HS-27A (cell line): ENCODE measurements around the gene PCGF5.
"Not testable (repeated sequence)": the region's sequence is repeated elsewhere in the genome, so short reads cannot be mapped to it uniquely, and the experiment has no call there.

Source experiments
- DNase-seq: peaks from one replicate; pipeline ENCODE4 v3.0.0-alpha.2; 2012; ENCODE audit warnings: low read depth, missing footprints

PCGF5 gene

DNA sequence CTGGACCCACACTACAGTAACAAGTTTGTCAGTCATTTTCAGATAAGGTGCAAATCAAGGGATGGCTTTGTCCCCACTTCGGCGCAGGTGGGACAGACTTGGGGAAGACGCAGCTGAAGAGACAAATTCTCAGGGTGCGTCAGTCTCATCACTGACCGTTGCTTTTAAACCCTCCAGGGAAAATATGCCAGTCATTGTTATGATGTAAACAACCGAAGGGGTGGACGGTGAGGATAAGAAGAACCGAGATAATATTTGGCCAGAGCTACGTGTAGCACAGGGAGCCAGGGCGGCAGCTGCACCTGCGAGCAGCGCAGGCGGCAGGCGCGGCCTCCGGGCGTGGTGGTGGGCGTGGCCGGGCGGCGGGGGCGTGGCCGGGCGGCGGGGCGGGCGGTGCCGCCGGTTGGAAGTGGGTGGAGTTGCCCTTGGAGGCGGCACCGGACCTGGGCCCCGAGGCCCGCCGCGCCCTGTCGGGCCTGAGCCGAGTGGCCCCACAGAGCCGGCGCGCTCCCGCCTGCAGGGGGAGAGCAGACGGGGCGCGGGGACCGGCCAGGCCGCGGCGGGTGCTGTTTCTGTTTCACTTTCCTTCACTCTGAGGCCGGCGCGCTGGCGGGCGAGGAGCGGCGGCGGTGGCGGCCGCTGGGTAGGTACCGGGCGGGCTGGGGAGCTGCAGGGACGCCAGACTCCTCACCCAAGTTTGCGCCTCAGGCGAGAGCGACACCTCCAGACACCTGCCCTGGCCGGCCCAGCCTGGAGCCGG lies at the start of gene PCGF5:
TSS of gene PCGF5 (plus strand) at position 470 of the 760 bp plus-strand sequence. CDS start 2,209 bp downstream, outside the sequence.
- DNase-seq = peak; percentile 17

DNA sequence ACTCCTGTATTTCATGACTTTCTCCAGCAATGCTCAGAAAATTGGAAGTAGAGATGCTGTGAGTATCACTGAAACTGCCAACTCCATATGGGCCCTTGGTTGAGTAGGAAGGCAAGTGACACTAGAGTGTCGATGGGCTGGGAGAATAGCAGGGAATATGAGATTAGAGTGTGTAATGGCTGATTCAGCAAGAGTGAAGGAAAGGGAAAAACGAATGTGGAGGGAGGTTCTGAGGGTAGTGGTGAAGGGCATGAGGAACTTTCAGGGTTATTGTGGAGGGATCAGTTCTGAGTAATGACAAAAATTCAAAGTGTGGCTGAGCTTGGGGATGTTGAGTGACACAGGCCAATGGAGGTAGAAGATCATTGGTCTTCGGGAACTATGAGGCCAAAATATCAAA lies 49.0 kb upstream of the PCGF5 start:
- DNase-seq = no peak

DNA sequence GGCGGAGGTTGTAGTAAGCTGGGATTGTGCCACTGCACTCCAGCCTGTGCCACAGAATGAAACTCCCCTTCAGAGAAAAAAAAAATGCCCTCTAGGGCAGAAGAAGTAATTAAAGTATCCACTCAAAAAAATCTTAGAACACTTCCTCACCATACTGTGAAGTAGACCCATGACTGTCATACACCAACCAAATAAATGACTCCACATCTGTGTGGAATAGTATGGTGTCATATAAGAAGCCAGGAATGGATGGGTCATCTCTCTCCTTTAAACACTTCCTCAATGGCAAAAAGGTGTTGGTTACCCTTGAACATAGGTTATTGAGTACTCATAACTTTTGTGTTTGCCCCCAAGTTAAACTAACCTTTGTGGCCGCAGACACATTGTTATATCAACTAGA lies 48.1 kb upstream of the PCGF5 start:
- DNase-seq = no peak

DNA sequence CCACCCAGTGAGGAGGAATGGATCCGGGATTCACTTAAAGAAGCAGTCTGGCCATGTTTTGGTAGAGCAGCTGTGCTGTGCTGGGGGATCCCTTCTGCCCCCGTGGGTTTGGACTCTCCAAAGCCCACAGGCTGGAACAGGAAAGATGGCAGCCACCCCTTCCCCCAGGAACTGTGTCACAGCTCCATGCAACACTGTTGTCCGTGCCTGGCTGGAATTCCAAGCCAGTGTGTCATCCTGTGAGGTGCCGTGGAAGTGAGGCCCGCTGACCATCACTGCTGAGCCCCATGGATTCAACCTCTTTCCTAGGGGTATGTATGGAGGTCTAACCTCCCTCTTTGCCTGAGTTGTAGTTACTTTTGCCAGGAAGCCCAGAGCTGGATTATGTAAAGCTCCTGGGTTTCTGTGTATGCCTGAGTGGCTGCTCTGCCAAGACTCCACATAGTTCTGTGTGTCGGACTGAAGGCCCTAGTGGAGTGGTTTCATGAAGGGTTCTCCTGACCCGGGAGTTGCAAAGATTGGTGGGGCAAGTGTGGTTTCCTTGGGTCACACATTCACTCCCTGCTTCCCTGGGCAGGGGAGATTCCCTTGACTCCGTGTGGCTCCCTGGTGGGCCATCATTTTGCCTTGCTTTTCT lies 35.1 kb upstream of the PCGF5 start:
- peak; percentile 53 for DNase-seq

DNA sequence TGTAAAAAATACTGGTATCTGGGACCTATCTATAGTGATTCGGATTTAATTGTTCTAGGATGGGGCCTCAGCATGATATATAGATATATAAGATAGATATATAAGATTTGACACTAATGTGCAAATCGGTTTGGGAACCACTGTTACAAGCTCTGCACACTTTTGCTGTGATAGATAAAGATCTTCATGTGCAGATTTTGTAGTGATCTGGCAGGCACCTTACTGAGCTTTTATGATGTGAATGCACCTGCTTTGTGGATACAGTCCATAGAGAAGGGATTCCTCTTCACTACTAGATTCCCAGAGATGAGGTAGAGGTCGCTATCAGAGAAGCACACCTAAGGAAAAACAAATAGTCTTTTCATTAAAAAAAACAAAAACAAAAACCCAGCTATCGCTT lies 33.3 kb upstream of the PCGF5 start:
- no peak for DNase-seq

DNA sequence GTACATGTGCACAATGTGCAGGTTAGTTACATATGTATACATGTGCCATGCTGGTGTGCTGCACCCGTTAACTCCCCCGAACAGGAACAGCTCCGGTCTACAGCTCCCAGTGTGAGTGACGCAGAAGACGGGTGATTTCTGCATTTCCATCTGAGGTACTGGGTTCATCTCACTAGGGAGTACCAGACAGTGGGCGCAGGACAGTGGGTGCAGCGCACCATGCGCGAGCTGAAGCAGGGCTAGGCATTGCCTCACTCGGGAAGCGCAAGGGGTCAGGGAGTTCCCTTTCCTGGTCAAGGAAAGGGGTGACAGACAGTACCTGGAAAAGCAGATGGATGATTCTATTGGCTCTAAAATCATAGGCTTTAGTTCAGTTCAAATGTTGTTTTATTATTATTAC lies 32.5 kb upstream of the PCGF5 start:
- not testable (repeated sequence) for DNase-seq

DNA sequence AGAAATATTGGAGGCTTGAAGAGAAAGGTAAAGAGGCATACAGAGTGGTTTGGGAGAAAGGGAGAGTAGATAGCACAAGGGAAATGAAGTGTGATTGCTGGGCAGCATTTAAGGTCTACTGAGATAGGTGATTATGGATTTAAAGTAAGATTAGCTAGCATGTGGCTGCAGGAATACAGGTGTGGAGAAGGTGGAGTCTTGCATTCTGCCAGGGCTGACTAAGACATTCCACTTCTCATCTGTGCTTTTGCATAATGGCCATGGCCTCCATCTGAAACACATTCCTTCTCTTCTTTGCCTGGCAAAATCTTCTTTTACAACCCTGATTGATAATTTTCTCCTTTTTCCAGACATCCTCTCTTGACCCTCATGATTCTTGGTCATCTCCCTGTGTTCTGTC lies 31.6 kb upstream of the PCGF5 start:
- DNase-seq = no peak

DNA sequence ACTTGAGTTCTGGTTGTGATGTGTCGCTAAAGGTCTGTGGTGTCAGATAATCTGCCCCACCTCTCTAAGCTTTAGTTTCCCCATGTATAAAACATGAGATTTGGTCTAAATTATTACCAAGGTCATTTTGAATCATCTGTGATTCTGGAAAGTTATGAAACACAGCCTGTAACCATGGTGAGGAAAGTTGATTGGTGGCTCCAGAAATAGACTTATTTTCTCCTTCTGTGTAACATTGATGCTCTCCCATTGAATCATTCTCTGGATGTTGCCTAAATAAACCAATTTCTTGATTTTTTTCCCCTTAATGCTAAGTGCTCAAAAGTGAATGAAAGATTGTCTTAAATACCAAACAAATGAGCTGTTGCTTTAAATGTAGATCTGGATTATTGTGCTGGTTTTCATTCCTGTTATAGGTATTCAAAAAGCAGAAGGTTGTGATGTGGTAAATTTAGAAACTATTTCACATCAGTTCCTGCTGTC lies 30.0 kb upstream of the PCGF5 start:
- no peak for DNase-seq

DNA sequence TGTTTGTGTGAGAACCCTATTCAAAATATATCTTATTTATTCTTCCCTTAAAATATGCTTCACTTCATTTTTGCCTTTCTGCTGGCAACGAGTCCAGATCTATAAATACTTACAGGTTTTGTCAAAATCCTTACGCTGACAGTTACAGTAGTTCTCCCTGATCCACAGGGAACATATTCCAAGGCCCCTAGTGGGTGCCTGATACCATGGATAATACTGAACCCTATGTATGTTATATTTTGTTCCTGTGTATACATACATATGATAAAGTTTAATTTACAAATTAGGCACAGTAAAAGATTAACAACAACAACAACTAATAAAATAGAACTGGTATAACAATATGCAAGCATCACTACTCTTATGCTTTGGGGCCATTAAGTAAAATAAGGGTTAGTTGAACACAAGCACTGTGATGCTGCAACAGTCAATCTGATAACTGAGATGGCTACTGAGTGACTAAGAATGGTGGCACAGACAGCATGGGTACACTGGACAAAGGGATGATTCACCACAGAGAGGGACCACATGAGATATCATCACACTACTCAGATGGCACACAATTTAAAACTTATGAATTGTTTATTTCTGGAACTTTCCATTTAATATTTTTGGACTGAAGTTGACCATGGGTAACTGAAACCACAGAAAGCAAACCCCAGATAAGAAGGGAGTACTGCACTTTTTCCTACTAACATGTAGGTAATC lies 29.4 kb upstream of the PCGF5 start:
- no peak for DNase-seq

DNA sequence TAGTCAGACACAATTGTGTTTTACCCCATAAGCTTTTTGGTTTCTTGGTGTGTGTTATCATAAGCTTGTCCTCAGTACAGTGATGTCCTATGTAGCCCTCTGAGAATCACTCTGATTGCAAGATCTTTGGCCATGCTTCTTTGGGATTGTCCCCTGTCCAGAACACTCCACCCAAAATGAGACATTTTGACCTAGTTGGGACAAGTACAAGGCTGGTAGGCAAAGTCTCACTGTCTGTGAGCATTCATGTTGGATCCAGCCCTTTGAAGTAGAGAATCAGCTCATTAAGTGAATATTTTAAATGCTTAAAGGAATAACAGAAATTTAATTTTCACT lies 28.9 kb upstream of the PCGF5 start:
- no peak for DNase-seq

DNA sequence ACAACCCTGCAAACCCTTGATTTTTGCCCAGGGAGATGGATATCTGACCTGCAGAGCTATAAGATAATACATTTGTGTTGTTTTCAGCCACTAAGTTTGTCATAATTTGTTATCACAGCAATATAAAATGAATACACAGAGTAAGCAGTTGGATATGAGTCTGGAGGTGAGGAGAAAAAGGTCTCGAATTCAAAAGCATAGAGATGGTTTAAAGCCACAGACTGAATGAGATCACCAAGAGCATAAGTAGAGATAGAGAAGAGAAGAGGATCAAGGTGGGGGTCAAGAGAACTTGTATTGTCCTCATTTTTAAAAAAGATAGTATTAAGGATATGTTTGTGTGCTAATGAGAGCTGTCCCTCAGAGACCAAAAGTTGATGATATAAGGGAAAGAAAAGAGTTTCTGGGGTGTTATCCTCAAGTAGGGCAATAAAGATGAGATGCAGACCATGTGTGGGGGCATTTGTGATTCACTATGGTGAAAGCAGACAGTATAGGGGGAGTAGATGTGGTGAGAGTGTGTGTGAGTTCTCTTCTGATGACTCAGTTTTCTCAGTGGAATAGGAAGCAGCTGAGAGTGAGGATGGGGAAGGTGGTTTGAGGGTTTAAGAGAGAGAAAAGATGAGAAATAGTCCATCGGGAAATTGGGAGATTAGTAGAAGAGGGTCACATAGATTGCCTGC lies 25.8 kb upstream of the PCGF5 start:
- no peak for DNase-seq

DNA sequence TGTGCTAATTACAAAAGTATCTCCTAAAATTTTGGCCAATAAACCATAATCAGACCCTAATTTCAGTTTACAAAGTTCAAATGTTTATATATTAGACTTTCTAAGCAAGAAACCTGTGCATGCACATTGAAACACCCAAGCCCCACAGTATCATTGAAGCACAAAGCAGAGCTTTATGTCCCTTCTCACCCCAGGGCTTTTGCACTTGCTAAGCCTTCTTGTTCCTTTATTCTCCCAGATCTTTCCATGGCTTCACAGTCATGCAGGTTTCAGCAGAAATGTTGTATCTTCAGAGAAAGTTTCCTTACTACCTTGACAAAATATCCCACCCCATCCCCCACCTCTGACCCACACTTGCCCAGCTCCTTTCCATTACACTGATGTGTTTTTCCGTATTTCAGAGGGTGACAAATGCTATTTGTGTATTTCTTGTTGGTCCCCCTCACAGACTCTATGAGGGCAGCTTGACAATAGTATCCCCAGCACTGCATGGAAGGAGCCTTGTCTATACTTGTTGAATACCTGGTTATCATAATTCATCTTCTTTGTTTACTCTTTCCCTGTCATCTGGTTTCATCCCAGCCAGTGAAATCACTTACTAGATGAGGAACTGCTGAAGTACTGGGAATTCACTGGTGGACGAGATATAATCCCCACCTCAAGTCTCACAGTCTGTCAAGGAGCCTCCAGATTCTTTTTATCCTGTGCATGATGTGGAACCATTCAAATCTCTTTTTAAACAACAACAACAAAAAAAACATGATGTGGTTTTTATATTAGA lies 24.0 kb upstream of the PCGF5 start:
- no peak for DNase-seq

DNA sequence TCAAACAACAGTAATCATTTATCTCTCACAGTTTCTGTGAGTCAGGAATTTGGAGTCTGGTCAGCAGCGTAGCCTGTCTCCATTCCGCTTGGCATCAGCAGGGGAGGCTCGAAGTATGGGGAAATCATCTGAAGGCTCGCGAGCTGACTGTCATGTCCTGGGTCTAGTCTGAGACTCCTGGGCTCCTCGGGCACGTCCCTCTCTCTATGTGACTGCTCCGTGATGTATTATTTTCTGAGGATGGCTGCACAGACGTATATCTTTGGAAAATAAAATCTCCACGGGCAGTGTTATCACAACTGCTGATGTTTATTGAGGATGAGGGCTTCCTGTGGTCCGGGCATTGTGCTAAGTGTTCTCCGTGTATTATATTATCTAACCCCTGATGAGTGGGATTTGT lies 23.3 kb upstream of the PCGF5 start:
- DNase-seq = no peak

DNA sequence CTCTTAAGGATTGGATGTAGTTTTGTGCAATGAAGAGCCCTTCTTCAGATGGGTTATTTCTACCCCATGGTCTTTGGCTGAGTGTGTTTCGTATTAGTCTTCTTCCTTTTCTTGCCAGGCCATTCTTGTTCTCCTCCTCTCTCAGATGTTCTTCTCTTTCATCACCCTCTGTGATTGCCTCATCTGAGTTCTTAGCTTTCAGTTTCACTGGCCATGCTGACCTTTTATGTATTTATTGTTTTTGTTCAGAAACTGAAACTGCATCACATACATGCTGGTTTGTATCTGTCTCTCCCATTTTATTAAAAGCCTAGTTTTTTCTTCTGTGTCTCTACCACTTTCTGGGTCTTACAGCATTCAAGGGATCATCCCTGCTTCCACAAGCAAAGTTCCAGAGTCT lies 21.7 kb upstream of the PCGF5 start:
- DNase-seq = no peak

DNA sequence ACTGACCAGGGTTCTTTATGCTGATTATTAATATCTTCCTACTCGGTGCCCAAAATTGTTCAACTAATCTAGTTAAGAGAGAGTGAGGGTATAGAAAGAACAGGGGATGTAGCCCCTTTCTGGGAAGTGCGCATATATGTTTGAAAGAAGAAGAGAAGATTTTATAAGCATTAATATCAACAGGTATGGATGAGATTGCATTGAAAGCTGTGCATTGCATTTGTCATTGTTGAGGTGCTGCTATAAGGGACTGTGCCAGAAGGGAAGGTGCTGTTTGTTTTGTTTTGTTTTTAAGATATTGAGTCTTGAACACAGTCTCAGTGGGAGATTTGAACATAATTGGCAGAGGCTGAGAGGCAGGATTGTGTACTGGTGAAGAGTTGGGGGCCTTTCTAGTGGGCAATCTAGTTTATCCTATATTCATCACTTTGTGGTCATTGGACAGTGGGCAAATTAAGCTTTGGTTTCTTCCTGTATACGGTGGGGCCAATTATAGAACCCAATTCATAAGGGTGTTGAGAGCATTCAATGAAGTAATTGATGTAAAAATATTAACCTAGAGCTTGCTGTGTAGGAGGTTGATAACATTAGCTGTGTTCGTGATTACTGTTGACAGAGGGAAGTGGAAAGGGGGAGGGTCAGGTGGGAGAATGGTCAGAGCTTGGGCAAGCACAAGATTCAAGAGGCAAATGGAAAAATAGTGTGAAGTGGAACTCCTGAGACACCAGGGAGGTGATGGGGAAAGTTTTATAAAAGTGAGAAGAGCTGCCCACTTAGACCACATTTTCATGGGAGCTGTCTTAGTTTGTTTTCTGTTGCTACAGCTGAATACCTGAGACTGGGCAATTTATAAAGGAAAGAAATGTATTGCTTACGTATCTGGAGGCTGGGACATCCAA lies 19.9 kb upstream of the PCGF5 start:
- DNase-seq = no peak

DNA sequence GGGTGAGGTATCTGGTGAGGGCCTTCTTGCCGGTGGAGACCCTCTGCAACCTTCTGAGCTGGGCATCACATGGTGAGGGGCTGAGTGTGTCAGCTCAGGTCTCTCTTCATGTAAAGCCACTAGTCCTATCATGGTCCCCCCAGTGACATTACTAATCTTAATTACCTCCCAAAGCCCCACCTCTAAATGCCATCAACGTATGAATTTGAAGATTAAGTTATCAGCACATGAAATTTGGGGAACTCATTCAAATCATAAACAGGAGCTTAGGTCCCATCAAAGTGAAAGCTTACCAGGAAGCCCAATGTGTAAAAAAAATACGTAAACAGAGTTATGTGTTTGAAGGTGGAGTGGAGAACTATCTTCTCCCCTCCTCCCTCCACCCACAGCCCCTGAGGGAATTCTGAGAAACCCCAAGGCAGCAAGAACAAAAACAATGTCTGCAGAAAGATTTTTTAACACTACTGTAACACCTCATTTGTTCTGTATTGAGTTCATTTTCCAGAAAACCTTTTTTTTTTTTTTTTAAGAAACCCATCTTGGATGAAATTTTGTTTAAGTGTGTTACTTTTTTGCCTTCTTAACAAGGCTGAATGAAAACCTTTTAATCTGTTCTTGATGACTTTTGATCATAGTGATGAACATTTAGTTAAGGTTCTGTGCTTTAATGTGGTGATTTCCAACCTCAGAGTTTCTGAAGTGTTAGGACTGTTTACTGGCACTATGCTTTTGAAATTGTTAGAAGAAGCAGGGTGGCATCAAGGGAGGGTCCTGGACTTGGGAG lies 19.1 kb upstream of the PCGF5 start:
- no peak for DNase-seq

DNA sequence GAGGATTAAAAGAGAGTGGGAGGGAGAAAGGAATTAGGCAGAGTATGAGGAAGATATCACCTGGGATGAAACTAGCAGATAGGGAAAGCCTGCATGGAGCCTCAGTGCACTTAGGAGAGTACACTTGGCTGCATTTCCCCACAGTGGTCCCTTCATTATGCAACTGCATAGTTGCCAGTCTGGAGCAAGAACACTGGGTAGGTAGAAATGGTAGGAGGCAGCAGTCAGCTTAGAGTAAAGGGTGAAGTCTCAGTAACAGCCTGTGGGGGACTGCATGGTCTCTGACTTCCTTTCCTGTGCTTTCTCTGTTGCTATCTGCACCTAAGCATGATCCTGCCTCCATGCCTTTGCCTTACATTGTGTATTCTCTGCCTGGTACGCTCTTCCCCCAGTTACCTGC lies 14.0 kb upstream of the PCGF5 start:
- DNase-seq = no peak

DNA sequence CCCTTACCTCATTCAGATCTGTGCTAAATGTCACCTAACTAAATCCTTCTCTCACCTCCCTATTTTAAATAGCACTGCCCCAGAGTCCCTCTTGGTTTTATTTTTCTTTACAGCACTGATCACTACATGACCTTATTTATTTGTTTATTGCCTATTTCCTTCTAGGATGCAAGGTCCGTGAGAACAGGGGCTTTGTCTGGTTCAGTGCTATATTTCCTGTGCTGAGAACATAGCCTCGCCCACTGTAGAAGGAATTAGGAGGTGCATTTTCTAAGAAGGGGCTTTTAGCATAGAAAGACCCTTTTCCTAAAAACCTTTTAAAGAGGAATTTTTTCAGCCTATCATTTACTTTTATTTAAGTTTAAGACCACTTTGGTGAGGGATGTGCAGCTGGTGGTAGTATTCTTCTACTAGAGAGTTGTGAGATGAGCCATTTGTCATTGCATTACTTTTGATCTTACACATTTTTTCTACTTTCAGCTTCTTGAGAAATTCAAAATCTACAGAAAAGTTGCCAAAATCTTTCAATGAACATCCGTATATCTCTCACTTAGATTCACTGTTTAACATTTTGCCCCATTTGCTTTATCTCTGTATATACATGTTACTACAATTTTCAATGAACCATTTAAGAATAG lies 13.5 kb upstream of the PCGF5 start:
- DNase-seq = no peak

DNA sequence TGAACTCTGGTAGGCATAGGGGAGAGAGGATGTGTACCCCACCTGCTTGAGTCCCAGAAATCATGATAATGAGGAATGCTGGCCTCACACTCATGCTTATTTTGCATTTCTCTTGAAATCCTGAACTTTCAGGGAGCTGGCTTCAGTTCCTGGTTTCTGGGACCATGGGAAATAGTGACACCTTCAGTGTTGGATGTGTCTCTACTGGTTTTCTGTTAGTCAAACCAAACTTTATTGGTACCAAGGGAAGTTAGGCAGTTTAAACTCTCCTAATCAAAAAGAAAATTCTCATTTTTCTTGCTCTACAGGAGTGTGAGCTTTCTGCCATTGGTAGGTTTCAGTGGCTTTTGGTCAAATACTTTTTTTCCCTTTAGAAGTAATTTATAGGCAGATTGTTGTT lies 11.8 kb upstream of the PCGF5 start:
- no peak for DNase-seq
